HFF-Myc (cell line): ENCODE measurements around the gene CDK6.

Experiments used
- DNase-seq: peaks from one replicate; pipeline ENCODE4 v3.0.0-alpha.2; 2011; ENCODE audit warnings: low read depth; ENCODE audit errors: extremely low read depth
- H3K4me3 ChIP-seq: replicated peaks from 2 replicates; pipeline ENCODE4 v1.5.1; 2011; ENCODE audit warnings: low read depth, mild to moderate bottlenecking, control low read depth, low read length
- CTCF ChIP-seq: IDR thresholded peaks from 2 replicates; pipeline ENCODE4 v1.5.1; 2012; ENCODE audit warnings: mild to moderate bottlenecking, low read depth, low read length, control low read depth; ENCODE audit errors: missing control alignments

The CDK6 gene

GRCh38 chr7:92708111-92709042, 128.0 kb downstream of the CDK6 start:
- no peak overlapping the region for H3K4me3 ChIP-seq
- no peak for DNase-seq
- TF ChIP-seq CTCF: no peak

- TF ChIP-seq CTCF: no peak
- no peak overlapping the region for H3K4me3 ChIP-seq
- DNase-seq: no peak
Observed at GRCh38 chr7:92707435-92707834, 128.9 kb downstream of the CDK6 start.

- H3K4me3 ChIP-seq: no peak overlapping the region
- TF ChIP-seq CTCF: no peak
- no peak for DNase-seq
Observed at GRCh38 chr7:92706563-92706962, 129.8 kb downstream of the CDK6 start.

GRCh38 chr7:92705831-92706230, 130.5 kb downstream of the CDK6 start:
- no peak for TF ChIP-seq CTCF
- H3K4me3 ChIP-seq: no peak overlapping the region
- no peak for DNase-seq

GRCh38 chr7:92704858-92705257, 131.5 kb downstream of the CDK6 start:
- DNase-seq: no peak
- no peak overlapping the region for H3K4me3 ChIP-seq
- no peak for TF ChIP-seq CTCF

- DNase-seq: no peak
- H3K4me3 ChIP-seq: no peak overlapping the region
- TF ChIP-seq CTCF: no peak
Observed at GRCh38 chr7:92702535-92702934, 133.8 kb downstream of the CDK6 start.
